GM06990 (cell line): ENCODE data around the gene HSPG2.

Source experiments
- DNase-seq: peaks from one replicate; pipeline ENCODE4 v3.0.0-alpha.2; 2011; ENCODE audit not compliant: insufficient read length; ENCODE audit errors: extremely low read depth
- H3K27me3 ChIP-seq: replicated peaks from 2 replicates; pipeline ENCODE4 v1.6.0; 2011; ENCODE audit warnings: low read length; ENCODE audit not compliant: control insufficient read depth, insufficient read depth
- H3K36me3 ChIP-seq: 2 replicates; pipeline ENCODE4 v1.5.1; 2011; ENCODE audit warnings: low read length; ENCODE audit not compliant: control insufficient read depth, insufficient read depth
- H3K4me3 ChIP-seq: replicated peaks from 2 replicates; pipeline ENCODE4 v1.5.1; 2011; ENCODE audit warnings: low read depth, mild to moderate bottlenecking, control low read depth, low read length
- CTCF ChIP-seq: IDR thresholded peaks from 2 replicates; pipeline ENCODE4 v1.5.1; 2011; ENCODE audit warnings: low read length, control low read depth, mild to moderate bottlenecking, inconsistent platforms; ENCODE audit not compliant: insufficient read depth, poor library complexity, severe bottlenecking

Gene HSPG2

GRCh38 chr1:21837476-21837875, 99.6 kb downstream of the HSPG2 start:
- H3K27me3 ChIP-seq = no peaks in the 10 kb centered on the region
- TF ChIP-seq CTCF = no peak
- no peaks in the 10 kb centered on the region for H3K36me3 ChIP-seq
- DNase-seq = no peak
- no peak overlapping the region for H3K4me3 ChIP-seq

- Histone ChIP-seq H3K4me3 (no peak overlapping the region), H3K36me3 (no peaks in the 10 kb centered on the region), H3K27me3 (no peaks in the 10 kb centered on the region)
- TF ChIP-seq CTCF = no peak
- DNase-seq = no peak
Measured at GRCh38 chr1:21836729-21837128, 100.4 kb downstream of the HSPG2 start.

DNA sequence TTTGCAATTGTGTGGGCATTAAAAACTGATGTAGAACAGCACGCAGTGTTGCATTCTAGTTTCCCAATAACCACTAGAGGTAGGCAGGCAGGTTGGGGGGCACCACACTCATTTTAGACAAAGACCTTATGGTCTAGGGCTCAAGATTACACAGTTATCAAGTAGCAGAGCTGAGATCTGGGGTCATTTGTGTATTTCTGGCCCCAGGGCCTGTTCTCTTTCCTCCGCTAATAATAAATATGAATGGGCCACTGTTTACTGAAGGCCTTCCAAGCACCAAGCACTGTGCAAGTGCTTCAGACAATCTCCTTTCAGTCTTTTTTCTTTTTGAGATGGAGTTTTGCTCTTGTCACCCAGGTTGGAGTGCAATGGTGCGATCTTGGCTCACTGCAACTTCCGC, 101.1 kb downstream of the HSPG2 start:
- no peaks in the 10 kb centered on the region for H3K36me3 ChIP-seq
- no peaks in the 10 kb centered on the region for H3K27me3 ChIP-seq
- no peak for DNase-seq
- no peak overlapping the region for H3K4me3 ChIP-seq
- TF ChIP-seq CTCF = no peak

DNA sequence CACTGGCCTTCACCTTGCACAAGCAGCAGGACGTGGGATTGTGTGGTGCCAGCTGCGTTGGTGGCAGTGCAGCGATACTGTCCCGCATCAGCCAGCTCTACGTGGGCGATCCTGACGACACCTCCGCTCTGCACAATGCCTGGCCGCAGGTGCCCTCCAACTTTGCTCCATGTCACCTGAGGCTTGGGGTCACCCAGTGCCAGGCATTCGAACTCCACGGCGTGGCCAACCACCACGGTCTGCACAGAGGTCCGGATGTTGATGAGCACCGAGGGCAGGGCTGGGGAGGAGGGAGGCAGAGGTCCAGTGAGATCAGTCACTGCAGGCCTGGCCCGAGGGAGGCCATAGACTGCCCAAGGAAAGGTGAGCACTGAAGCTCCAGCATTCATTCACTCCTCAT, 102.4 kb downstream of the HSPG2 start:
- no peak for TF ChIP-seq CTCF
- DNase-seq = no peak
- H3K36me3 ChIP-seq = no peaks in the 10 kb centered on the region

DNA sequence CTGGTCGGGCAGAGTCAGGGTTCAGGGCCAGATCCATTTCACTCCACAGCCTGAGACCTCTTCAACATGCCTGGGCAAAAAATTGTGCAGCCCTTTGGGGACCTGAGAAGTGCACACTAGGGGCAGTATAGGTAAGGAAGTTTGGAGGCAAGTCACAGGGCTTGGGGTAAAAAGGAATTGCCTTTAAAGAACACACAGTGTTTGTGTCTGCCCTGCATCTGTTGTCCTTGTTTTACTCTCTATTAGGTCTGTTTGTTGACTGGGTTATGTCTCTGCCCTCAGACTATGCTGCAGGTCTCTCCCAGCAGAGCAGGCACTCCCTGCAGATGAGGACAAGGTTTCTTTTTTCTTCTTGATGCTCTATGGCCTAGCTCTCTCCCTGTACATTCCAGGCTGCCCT, 103.0 kb downstream of the HSPG2 start:
- Histone ChIP-seq H3K27me3 (no peaks in the 10 kb centered on the region), H3K36me3 (no peaks in the 10 kb centered on the region), H3K4me3 (no peak overlapping the region)
- no peak for DNase-seq
- TF ChIP-seq CTCF = no peak

More for the DNA sequence above, 102.4 kb downstream of the HSPG2 start:
- Histone ChIP-seq H3K27me3 (no peaks in the 10 kb centered on the region), H3K4me3 (no peak overlapping the region)

DNA sequence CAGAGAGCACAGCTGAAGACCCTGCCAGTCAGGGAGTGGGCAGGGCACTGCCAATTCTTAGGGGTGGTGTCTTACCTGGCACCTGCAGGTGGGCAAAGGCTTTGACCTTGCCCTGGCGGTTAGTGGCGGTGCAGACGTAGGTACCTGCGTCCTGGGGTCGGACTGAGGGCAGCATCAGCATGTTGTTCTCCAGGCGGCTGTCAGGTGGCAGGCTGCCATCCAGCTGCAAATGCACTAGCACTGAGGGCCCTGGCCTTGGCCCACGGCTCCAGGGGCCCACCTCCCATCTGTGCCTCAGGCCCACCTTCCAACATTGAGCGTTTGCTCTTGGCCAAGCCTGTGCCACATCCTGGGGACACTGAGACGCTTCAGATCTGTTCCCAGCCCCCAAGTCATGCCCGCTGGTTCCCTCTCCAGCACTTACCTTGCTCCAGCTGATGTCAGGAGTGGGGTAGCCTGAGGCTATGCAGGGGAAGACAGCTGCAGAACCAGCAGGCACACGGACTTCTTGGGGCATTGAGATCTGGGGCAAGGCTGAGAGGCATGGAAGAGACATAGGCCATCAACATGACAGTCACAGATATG, 103.6 kb downstream of the HSPG2 start:
- H3K36me3 ChIP-seq = no peaks in the 10 kb centered on the region
- H3K4me3 ChIP-seq = no peak overlapping the region
- no peak for DNase-seq
- no peak for TF ChIP-seq CTCF
- no peaks in the 10 kb centered on the region for H3K27me3 ChIP-seq
